SK-N-SH treated with all-trans-retinoic acid at 6 μM for 48 hours (cell line): ENCODE results near the gene TXN.

Experiments
- CSDC2 ChIP-seq: fragments of 250-450 bp; sonication (Bioruptor Pico); IDR thresholded peaks from 2 replicates; pipeline ENCODE4 v1.5.0; 2020; ENCODE audit warnings: mild to moderate bottlenecking, moderate library complexity
- ESRRG ChIP-seq: fragments of 250-450 bp; sonication (Bioruptor Pico); IDR thresholded peaks from 2 replicates; pipeline ENCODE4 v1.6.1; 2021; ENCODE audit warnings: mild to moderate bottlenecking
- GLIS3 ChIP-seq: fragments of 250-450 bp; sonication (Bioruptor Pico); IDR thresholded peaks from 2 replicates; pipeline ENCODE4 v1.5.0; 2020; ENCODE audit warnings: mild to moderate bottlenecking, moderate library complexity
- SNAI2 ChIP-seq: fragments of 250-450 bp; sonication (Bioruptor Pico); IDR thresholded peaks from 2 replicates; pipeline ENCODE4 v1.5.0; 2020; ENCODE audit warnings: mild to moderate bottlenecking, moderate library complexity
- TCF4 ChIP-seq: fragments of 250-450 bp; sonication (Bioruptor Pico); IDR thresholded peaks from 2 replicates; pipeline ENCODE4 v1.8.0; 2021; ENCODE audit warnings: mild to moderate bottlenecking, moderate library complexity, borderline replicate concordance
- ZC3H10 ChIP-seq: fragments of 250-450 bp; sonication (Bioruptor Pico); IDR thresholded peaks from 2 replicates; pipeline ENCODE4 v1.5.1; 2021; ENCODE audit warnings: mild to moderate bottlenecking, moderate library complexity
- ZFP30 ChIP-seq: fragments of 450-650 bp; formaldehyde crosslinking; IDR thresholded peaks from 2 replicates; pipeline ENCODE4 v1.5.0; 2022; ENCODE audit warnings: mild to moderate bottlenecking, moderate library complexity
- ZNF565 ChIP-seq: fragments of 450-650 bp; formaldehyde crosslinking; conservative IDR thresholded peaks from 2 replicates; pipeline ENCODE4 v1.5.0; 2020; ENCODE audit warnings: low read depth, mild to moderate bottlenecking, moderate library complexity
- ZNF70 ChIP-seq: fragments of 450-650 bp; formaldehyde crosslinking; IDR thresholded peaks from 2 replicates; pipeline ENCODE4 v1.5.0; 2020; ENCODE audit warnings: mild to moderate bottlenecking, moderate library complexity
- ZNF8 ChIP-seq: fragments of 450-650 bp; formaldehyde crosslinking; IDR thresholded peaks from 2 replicates; pipeline ENCODE4 v1.5.0; 2020; ENCODE audit warnings: mild to moderate bottlenecking, moderate library complexity
- TF ChIP-seq, protein P1 (sequence below): fragments of 250-450 bp; sonication (Bioruptor Pico); IDR thresholded peaks from 2 replicates; pipeline ENCODE4 v1.5.1; 2020; ENCODE audit warnings: low read depth, mild to moderate bottlenecking, moderate library complexity
- TF ChIP-seq, protein P2 (sequence below): fragments of 250-450 bp; sonication (Bioruptor Pico); IDR thresholded peaks from 2 replicates; pipeline ENCODE4 v1.8.0; 2020; ENCODE audit warnings: mild to moderate bottlenecking, moderate library complexity, borderline replicate concordance

DNA sequence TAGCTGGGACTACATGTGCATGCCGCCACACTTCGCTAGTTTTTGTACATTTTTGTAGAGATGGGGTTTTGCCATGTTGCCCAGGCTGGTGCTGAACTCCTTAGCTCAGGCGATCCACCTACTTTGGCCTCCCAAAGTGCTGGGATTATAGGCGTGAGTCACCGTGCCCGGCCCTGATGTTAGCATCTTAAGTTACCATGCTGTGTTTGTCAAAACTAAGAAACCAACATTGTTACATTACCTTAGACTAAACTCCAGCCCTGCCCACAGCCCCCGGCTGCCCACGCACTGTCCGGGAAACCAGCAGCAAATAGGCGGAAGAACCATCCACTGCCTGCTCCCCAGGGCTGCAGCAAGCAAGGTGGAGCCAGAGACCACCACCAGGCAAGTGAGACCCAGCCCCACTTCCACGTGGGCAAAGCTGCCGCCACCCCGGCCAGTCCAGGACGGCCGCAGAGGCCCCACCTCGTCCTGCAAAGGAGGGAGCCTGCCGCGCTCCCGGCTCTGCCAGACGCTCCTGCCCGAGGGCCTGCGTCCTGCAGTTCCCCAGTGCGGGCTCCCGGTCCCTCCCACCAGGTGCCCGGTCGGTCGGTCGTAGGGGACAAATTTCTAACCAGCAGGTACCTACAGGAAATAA, 35.7 kb upstream of the TXN start:
- no peak for TF ChIP-seq CSDC2 (CRISPR knock-in tag)
- TF ChIP-seq ZC3H10 (CRISPR knock-in tag): no peak
- TF ChIP-seq ZNF565 (CRISPR knock-in tag): no peak
- TF ChIP-seq ZFP30: no peak
- TF ChIP-seq ESRRG (CRISPR knock-in tag): no peak
- no peak for TF ChIP-seq ZNF8 (CRISPR knock-in tag)
- TF ChIP-seq, protein P1, sequence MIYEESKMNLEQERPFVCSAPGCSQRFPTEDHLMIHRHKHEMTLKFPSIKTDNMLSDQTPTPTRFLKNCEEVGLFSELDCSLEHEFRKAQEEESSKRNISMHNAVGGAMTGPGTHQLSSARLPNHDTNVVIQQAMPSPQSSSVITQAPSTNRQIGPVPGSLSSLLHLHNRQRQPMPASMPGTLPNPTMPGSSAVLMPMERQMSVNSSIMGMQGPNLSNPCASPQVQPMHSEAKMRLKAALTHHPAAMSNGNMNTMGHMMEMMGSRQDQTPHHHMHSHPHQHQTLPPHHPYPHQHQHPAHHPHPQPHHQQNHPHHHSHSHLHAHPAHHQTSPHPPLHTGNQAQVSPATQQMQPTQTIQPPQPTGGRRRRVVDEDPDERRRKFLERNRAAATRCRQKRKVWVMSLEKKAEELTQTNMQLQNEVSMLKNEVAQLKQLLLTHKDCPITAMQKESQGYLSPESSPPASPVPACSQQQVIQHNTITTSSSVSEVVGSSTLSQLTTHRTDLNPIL (CRISPR knock-in tag): no peak
- TF ChIP-seq, protein P2, sequence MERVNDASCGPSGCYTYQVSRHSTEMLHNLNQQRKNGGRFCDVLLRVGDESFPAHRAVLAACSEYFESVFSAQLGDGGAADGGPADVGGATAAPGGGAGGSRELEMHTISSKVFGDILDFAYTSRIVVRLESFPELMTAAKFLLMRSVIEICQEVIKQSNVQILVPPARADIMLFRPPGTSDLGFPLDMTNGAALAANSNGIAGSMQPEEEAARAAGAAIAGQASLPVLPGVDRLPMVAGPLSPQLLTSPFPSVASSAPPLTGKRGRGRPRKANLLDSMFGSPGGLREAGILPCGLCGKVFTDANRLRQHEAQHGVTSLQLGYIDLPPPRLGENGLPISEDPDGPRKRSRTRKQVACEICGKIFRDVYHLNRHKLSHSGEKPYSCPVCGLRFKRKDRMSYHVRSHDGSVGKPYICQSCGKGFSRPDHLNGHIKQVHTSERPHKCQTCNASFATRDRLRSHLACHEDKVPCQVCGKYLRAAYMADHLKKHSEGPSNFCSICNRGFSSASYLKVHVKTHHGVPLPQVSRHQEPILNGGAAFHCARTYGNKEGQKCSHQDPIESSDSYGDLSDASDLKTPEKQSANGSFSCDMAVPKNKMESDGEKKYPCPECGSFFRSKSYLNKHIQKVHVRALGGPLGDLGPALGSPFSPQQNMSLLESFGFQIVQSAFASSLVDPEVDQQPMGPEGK (CRISPR knock-in tag): no peak
- TF ChIP-seq ZNF70 (CRISPR knock-in tag): no peak
- TF ChIP-seq SNAI2 (CRISPR knock-in tag): no peak
- TF ChIP-seq GLIS3 (CRISPR knock-in tag): no peak
- no peak for TF ChIP-seq TCF4 (CRISPR knock-in tag)
